ENCODE data around the gene POP4.
"Not testable (repeated sequence)": the region's sequence is repeated elsewhere in the genome, so short reads cannot be mapped to it uniquely, and the experiment has no call there.

Gene POP4

DNA sequence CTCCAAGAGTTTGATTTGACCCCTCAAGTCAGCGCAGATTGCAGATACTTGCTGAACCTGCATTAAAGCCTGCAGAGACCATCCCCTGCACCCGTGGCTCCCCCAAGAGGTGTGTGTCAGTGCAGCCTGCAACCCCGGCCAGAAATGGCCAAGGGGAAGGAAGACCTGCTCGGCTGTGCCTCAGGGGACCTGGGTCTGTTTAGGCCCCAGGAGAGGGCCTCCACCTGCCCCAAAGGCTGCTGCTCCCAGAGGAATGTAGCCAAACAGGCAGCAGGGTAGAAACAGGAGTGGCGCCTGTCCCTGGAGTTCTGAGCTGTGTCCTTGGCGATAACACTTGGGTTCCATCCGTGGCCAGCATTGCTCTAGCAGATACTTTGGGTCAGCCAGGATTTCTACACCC lies 8.0 kb downstream of the POP4 start:
- no peak for DNase-seq

DNA sequence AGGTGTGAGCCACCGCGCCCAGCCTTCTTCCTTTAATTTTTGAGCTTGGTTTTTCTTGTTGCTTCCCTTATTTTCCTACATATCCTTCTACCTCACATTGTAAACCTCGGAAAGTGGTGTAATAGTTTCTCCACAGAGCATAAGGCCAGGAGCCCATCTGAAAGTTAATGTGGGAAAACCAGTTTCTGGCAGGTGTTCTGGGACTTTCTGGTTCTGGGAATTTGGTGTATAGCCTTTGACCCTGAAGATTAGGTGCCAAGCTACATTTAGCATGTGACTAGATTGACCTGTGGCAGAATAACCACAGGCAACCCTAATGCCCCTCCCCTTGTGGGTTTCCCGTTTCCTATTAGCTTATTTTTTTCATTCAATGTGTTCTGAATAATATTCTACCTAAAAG lies 8.7 kb downstream of the POP4 start:
- no peak for DNase-seq

DNA sequence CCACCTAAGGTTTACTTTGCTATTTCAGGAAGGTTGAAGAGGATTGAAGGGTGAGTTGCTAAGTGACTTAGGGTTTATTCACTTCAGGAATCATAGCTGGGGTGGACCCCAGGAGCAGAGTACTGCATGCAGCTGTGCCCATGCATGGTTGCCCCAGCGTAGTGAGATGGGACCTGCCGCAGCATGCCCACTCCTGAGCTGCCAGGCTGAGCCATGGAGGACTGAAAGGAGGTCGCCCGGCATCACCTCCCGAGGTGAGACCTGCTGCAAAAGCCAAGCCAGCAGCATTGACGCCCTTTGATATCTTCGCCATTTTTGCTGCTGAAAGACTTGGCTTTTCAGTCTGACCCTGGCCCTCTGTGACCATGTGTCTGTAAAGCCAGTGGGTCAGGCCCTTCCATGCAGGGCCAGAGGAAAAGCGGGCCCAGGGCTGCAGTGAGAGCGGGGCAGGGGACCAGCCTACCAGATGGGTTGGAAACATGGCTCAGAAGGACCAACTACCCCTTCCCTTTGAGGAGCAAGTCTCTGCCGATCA lies 9.9 kb downstream of the POP4 start:
- no peak for DNase-seq

DNA sequence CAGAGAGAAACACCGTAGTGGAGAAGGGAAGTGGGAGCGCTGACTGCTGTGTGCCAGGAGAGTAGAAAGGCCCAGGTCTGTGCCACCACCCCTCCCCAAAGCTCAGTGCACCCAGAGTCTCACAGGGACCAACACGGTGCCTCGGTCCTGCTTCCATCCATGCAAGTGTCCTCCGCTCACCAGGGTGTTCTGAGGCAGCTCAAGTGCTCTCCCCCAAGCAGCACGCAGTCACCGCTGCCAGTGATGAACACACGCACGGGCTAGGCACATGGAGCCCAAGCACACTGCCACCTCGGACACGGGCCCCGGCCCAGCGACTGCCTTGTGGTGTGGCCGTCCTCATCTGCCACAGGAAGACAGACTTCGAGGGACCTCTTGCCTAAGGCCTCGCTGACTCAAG lies 10.5 kb downstream of the POP4 start:
- no peak for DNase-seq

DNA sequence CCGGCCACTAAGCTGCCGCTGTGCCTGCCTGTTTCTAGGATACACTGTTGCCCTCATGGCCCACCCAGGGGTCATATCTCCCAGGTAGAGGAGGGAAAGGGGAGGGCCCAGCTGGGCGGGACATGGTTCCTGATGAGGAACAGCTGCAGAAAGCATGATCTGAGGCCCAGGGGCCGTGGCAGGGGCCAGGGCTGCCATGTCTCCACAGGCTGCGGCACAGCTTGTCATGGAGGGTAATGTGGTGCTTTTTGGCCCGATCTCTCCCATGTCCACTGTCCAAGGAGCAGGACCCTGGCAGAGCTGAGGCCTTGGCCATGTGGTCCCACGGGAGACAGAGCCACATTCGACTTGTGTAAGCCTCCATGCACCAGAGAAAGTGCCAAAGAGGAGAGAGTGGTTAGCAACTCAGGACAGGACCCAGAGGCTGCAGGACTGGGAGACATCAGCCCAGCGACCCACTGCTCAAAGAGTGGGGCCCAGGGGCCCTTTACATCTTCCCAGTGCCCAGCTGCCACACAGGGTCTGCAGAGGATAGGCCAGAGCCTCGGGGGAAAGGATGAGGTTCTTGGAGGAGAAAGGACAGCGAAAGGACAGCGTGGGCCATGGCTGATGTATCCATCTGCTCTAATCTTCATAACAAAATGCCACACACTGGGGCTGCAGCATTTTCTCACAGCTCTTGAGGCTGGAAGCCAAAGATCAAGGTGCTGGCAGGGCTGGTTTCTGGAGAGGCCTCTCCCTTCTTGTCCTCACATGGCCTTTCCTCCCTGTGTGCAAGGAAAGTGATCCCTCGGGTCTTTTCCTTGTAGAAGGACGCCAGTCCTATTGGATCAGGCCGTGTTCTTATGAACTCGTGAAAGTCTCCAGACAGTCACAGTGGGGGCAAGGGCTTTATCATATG lies 11.5 kb downstream of the POP4 start:
- no peak for DNase-seq

DNA sequence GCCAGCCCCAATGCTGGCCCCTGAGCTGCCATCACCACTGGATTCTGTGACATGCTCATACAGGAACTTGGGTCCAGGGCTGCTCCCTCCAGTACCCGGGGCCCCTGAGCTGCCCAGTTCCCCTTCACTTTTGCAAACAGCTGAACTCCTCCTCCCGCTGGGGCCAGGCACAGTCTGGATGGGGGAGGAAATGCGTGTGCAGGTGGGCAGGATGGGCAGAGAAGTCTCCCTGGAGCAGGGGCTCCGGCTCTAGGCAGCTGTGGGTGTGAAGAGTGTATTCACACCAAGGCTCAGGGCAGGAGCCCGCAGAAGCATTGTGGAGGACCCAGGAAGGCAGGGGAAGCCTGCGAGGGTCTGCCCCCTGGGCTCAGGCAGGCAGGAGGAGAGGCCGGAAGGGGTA lies 12.4 kb downstream of the POP4 start:
- DNase-seq: no peak

DNA sequence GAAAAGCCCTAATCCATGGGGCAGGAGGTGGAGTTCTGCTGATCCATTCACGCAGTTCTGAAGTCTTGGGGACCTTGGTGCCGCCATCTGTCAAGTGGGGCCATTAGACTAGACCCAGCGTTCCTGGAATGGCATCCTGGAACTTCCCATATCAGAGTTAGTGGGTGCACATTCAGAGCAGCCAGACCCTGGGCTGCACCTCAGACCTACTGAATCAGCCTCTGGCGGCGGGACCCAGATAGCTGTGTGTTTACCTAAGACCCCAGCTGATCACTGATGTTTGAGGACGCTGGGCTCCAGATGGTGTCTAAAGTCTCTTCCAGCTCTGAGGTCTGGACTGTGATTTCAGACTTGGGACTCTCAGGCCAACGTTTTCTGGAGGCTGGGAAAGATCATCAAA lies 12.8 kb downstream of the POP4 start:
- DNase-seq: no peak

DNA sequence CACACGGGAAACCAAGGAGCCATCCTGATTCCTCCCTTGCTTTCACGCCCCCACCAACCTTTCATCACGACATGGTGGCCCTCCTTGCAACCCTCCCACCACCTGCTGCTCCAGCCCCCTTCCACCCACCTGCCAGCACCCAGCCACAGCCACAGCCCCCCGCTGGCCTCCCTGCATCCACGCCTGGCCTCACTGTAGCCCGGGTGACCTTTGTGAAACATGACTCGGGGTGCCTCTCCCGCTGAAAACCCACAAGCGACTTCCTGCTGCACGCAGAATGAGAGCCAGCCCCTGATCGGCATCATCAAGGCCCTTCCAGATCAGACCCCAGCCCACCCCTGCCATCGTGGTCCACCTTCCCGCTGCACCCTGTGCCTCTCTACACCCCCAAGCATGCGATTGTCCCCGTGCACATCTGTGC lies 14.9 kb downstream of the POP4 start:
- DNase-seq: no peak

DNA sequence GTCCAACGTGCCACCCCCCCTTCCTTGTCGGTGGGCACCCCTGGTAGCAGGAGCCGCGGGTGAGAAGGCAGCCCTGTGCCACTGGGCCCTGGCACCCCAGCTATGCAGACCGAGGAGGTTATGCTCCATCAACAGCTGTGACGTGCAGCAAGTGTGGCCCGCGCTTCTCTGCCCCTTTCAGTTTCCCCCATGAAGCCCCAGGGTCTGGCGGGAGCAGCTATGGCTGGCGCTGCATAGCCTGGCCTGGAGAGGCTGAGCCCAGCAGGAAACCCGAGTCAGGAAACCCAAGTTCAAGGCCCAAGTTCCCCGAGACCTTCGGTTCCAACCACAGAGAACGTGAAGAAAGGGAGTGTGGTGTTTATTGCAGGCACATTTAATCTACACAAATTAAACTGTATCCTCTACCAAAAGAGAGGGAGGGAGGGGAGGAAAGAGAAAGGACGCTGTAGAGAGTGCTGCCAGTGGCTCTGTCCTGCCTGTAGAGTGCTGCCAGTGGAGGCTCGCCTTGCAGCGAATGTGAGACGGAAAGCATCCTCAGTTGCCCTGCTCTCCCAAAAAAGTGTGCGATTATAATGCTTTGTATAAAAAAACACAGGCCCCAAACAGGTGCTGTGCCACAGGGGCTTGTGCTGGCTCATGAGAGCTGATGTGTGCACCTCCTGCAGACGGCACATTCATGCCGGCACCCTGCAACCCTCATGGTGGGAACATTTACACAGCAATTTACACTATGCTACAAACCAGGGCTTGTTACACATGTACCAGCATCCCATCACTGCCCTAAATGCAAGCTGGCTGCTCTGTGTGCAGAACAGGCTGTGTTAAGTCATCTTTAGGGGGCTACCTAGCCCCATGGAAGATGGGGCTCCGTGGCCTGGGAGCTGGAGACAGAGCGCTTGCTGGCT lies 16.3 kb downstream of the POP4 start:
- no peak for DNase-seq

DNA sequence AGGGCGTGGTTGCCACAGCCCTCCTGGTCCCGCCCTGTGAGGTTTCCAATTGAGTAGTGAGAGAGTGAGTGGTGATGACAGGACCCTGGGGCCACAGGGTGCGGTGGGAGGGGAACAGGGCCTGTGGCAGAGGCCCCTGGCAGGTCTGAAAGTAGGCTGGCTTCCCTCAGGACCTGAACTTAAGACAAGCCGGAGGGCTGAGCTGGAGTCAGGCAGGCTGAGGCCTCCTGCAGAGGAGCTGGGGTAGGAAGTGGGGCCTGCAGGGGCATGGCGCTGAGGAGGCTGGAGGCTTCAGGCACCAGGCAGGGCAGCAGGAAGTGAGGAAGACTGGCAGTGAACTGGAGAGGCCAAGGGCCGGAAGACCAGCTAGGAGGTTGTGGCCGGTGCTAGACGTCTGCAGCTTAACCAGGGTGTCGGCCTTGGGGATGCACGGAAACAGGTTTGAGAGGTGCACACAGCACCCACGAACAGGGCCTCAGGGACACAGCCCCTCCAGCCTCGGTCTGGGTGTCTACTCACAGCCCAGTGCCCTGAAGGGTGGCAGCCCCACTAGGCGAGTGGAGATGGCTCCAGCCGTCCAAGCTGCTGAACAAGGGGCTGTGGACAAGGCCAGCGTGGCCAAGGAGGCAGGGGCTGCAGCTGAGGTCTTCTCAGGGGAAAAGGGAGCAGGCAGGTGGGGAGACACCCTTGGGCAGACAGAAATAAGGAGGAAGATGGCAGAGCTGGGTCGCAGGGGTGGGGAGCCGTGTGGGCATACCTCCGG lies 17.8 kb downstream of the POP4 start:
- DNase-seq: no peak

DNA sequence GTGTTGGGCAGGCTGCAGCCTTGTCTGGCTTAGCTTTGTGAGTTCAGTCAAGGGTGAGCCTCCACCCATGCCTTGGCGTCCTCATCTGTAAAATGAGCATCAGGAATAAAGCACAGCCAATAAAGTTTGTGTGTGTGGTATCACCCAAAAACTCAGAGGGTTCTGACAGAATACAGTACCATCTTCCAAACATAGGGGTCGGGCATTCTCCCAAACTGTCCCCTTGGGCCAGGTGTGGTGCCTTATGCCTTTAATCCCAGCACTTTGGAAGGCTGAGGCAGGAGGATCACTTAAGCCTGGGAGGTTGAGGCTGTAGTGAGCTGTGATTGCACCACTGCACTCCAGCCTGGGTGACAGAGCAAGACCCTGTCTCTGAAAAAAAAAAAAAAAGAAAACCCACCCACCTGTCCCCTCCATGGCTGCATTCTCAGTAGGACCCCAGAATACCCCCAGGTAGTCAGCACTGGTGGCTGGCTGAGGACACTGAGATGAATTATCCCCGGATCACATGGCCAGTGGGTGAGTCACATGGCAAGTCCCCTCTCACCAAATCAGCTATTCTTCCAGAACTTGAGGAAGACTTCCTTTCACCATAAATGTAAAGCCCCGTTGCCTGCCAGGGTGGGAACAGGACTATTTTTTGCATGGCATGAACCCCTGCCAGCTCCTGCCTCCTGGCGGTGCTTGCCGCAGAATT lies 18.6 kb downstream of the POP4 start:
- DNase-seq: no peak

DNA sequence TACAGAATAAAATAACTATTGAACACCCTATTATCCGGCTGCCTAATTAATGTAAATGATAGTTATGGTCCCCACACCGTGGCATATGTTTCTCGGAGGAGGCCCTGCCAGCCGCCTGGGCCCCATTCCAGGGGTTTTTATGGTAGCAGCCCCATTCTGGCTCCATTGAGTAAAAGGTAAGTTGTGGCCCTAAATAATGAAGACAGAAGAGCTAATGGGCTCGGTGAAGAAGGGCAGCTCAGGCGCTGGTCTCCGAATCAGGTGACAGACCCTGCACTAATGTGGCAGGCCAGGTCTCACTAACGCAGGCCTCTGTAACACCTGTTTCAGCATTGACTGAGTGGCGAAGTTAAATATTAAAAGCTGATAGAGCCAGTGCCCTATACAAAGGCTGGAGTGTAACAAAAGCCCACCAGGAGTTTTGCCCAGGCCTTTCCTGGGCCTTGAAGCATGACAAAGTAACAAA lies 19.1 kb downstream of the POP4 start:
- DNase-seq: no peak

DNA sequence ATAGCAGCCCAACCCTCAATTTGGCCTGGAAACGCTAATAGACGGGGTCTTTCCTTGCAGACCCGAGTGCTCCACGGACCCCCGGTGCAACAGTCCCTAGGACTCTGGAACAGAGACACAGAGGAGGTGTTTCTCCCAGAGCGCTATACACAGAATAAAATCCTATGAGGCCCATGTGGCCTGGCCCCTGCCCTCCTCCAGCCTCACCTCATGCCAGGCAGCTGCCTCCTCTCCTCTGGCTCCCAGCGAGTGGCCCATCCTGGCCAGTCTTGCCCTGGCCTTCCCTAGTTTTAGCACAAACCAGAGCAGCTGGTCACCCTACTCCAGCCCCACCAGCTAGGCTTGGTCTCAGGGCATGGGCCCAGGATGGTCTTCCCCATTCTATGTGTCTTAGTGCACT lies 20.3 kb downstream of the POP4 start:
- no peak for DNase-seq

DNA sequence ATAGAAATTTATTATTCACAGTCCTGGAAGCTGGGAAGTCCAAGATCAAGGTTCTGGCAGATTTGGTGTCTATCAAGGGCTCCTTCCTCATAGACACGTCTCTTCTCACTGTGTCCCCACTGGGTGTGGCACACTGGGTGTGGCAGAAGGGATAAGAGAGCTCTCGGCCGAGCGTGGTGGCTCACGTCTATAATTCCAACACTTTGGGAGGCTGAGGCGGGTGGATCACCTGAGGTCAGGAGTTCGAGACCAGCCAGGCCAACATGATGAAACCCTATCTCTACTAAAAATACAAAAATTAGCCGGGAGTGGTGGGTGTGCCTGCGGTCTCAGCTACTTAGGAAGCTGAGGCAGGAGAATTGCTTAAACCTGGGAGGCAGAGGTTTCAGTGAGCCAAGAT lies 20.7 kb downstream of the POP4 start:
- DNase-seq: not testable (repeated sequence)

DNA sequence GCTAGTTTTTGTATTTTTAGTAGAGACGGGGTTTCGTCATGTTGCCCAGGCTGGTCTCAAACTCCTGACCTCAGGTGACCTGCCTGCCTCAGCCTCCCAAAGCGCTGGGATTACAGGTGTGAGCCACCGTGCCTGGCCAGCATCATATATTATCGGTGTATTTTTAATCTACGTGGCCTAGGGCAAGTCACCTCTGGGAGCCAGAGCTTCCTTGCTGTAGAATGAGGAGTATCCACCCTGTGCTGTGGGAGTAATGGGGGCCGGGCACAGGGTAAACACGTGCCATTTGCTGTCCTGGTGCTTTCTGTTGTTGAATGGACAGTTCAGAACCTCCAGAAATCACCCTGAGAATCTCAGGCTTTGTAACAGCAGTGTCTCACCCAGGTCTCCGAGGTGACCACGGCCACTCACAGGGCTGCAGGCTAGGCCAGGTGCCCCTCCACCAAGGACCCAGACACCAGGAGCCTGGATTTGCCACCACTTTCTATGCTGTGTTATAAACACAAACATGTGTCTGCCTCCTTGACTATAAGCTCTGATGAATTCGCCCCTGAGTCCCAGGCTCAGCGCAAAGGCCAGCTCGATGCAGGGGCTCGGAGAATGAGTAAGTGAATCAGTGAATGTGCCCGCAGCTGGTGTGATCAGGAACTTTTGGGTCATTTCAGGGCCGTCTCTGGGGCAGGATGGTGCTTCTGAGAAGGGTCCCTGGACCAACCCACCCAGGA lies 22.7 kb downstream of the POP4 start:
- no peak for DNase-seq

DNA sequence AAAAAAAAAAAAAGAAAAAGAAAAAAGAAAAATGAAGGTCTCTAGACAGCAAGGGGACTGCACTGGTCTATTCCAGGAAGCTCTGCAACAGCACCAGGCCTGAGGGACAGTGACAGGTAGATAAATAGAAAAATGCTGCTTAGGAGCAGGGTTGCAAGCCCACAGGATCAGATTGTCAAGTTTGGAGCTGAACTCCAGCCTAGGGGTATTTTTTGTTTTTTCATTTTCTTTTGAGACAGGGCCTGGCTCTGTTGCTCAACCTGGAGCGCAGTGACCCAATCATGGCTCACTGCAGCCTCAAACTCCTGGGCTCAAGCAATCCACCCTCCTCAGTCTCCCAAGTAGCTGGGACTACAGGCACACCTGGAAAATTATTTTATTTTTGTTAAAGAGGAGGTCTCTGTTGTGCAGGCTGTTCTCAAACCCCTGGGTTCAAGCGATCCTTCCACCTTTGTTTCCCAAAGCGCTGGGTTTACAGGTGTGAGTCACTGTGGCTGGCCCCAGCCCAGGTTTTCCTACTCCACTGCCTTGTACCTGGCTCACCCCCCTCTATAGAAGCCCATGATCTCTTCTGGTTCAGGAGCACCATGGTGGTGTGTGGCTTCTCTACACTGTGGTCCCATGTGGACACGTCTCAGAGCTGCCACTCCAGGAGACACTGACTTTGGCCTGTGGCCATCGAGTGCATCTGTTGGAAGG lies 23.9 kb downstream of the POP4 start:
- DNase-seq: no peak

DNA sequence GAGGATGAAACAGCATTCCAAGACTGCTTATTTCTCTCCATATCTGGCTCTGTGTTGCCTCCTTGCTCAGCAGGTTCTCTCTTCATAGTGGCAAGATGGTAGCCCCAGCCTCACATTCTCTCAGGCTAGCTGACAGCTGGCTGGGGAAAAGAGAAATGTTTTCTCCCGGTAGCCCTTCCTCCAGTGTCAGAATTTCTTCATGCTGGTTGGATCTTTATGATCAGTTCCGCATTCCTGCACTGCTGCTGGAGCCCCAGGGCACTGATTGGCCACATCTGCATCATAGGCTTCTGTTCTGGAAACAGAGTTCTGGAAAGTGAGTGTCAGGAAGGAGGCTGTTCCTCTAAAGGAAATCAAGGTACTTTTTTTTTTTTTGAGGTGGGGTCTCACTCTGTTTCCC lies 24.6 kb downstream of the POP4 start:
- no peak for DNase-seq

DNA sequence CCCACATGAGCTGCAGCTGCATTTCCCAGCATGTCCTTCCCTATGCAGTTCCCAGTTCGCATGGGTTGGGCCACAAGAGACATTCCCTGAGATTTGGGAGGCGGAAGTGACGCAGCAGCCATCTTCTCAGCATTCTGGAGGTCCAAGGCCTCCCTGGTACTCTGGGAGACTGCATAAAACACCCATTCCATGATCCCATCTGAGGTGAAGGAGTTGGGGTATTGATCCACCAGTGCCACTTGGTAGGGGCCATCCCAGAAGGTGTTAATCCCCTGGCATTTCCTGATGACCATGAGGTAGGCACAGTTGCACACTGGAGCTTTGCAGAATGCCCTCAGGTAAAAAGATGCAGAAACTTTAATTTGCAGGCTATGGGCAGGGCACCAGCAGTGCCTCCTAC lies 25.4 kb downstream of the POP4 start:
- DNase-seq: no peak

DNA sequence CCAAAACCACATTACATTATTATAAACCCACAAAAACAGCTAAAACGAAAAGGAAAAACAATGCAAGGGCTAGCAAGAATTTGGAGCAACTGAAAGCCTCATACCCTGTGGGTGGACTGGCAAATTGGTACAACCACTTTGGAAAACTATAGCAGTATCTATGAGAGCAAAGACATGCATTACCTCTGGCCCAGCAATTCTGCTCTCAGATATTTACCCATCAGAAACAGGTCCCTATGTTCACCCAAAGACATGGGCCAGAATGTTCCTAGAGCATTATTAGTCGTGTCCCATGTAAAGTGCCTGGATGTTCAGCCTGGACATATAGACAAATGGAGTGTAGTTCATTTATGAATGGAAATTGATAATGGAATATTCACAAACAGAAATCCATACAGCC lies 27.9 kb downstream of the POP4 start:
- DNase-seq: no peak

DNA sequence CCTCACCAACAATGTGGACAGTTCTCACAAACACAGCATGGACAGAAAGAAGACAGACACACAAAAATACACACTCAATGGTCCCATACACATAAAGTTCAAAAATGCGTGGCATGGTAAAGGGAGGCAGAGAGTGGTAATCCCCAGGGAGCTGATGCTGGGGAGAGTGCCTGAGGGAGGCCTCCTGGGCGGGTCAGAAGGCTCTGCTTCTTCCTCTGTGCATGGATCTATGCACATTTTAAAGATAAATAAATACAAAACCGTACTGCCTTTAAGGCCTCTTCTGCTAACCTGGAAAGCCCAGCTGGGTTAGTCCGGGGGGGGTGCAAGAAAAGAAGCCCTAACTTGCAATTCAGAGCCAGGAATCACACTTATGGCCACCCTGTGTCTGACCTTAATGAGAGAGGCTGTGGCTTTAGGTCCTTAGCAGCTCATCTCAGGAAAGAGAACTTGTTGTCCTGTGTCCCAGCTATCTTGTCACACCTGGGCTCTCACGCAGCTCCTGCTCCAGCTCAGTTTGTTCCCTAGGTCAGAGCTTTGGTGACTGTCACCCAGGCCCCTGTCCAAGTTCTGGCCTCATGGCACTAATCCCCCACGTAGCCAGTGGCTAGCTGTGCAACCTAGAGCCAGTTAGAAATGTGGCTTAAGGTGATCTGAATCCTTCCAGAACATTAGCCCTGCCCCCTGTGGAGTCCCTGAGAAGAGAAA lies 28.5 kb downstream of the POP4 start:
- no peak for DNase-seq
